HCT116 (cell line): ENCODE measurements around the gene RGL3. TPM values are rescaled to one million over a fixed set of nuclear protein-coding genes. Genes with fewer than 3 reads are reported as not detected.

ENCODE experiments used
- ATAC-seq: fragments of 200-7000 bp; cut with Tn5 transposase; 2 replicates; pipeline ENCODE4 v1.9.1; 2020; ENCODE audit warnings: mild to moderate bottlenecking, moderate library complexity
- BruUV-seq: library from RNA; stranded (reverse); fragments of 400-500 nt; replicated peaks from 2 replicates; lab custom pipeline; 2021; lab: Mats Ljungman, UMichigan
- CTCF ChIA-PET: fragments of 300-600 bp; sonication (Branson Sonifier 250); formaldehyde crosslinking; loops from one replicate; lab custom pipeline; 2021; ENCODE audit warnings: antibody characterized with exemption; lab: Charles Lee
- POLR2A ChIA-PET: fragments of 300-600, 350-600 bp; sonication (Branson Sonifier 250); formaldehyde crosslinking; loops from one replicate; lab custom pipeline; 2021; ENCODE audit warnings: antibody characterized with exemption; lab: Charles Lee
- RAD21 ChIA-PET, 2 experiments: fragments of 300-600 bp; sonication (Branson Sonifier 250); formaldehyde crosslinking; loops; one replicate each; lab custom pipeline; 2023; ENCODE audit warnings: low total read pairs in 2 of 2; ENCODE audit not compliant: uncharacterized antibody in 2 of 2, unreplicated experiment in 2 of 2, low non-redundant PET in 1 of 2; lab: Charles Lee
- DNase-seq: peaks from one replicate; pipeline ENCODE4 v3.0.0-alpha.2; 2010; ENCODE audit warnings: low read depth, low spot score
- H2AFZ ChIP-seq: fragments of 200-600 bp; shearing (Covaris generic), sonication (generic); 2 replicates; pipeline ENCODE4 v1.6.1; 2017; ENCODE audit warnings: low read depth, mixed run types, mixed read lengths, antibody characterized with exemption, low read length; ENCODE audit not compliant: poor library complexity, severe bottlenecking
- H3K27ac ChIP-seq: 2 replicates; pipeline ENCODE4 v1.5.1; 2012; ENCODE audit warnings: low read depth, low read length
- H3K27me3 ChIP-seq: fragments of 200-600 bp; sonication (generic); 2 replicates; pipeline ENCODE4 v1.6.1; 2016; ENCODE audit warnings: mixed run types, low read length, mixed read lengths; ENCODE audit not compliant: insufficient read depth
- H3K36me3 ChIP-seq, 2 experiments: fragments of 200-500 bp in 1 of 2; fragments of 200-600 bp in 1 of 2; sonication (Bioruptor generic) in 1 of 2; sonication (generic) in 1 of 2; 2 replicates each; pipeline versions ENCODE4 v1.5.1 to v1.6.1; 2014 to 2016; ENCODE audit warnings: low read length in 2 of 2, inconsistent platforms in 1 of 2, mixed read lengths in 1 of 2, mixed run types in 1 of 2; ENCODE audit not compliant: insufficient read depth in 2 of 2, control insufficient read depth in 1 of 2
- H3K4me1 ChIP-seq, 2 experiments: fragments of 200-600 bp in 1 of 2; sonication (generic) in 1 of 2; 2 replicates each; pipeline versions ENCODE4 v1.5.1 to v1.6.1; 2012 to 2017; ENCODE audit warnings: low read length in 2 of 2, inconsistent platforms in 1 of 2, mild to moderate bottlenecking in 1 of 2, mixed read lengths in 1 of 2, mixed run types in 1 of 2, moderate library complexity in 1 of 2; ENCODE audit not compliant: insufficient read depth in 2 of 2, control insufficient read depth in 1 of 2
- H3K4me2 ChIP-seq: fragments of 200-600 bp; sonication (generic); 2 replicates; pipeline ENCODE4 v1.6.1; 2017; ENCODE audit warnings: mixed run types, low read length, mixed read lengths
- H3K4me3 ChIP-seq, 2 experiments: fragments of 200-600 bp in 1 of 2; sonication (generic) in 1 of 2; replicated peaks in 1 of 2; 2 replicates each; pipeline ENCODE4 v1.5.1; 2011 to 2016; ENCODE audit warnings: low read length in 2 of 2, control low read depth in 1 of 2, low read depth in 1 of 2, mild to moderate bottlenecking in 1 of 2, mixed read lengths in 1 of 2, mixed run types in 1 of 2
- H3K79me2 ChIP-seq: fragments of 200-600 bp; sonication (generic); 2 replicates; pipeline ENCODE4 v1.6.1; 2017; ENCODE audit warnings: mild to moderate bottlenecking, mixed run types, low read length, moderate library complexity, mixed read lengths; ENCODE audit not compliant: insufficient read depth
- H3K9ac ChIP-seq: fragments of 200-600 bp; sonication (generic); 2 replicates; pipeline ENCODE4 v1.6.1; 2016; ENCODE audit warnings: low read length, mixed read lengths
- H3K9me2 ChIP-seq: fragments of 200-600 bp; sonication (generic), shearing (Covaris generic); 2 replicates; pipeline ENCODE4 v1.6.1; 2017; ENCODE audit warnings: mixed run types, mild to moderate bottlenecking, moderate library complexity; ENCODE audit not compliant: insufficient read depth
- H3K9me3 ChIP-seq, 2 experiments: fragments of 200-500 bp in 1 of 2; fragments of 200-600 bp in 1 of 2; sonication (Bioruptor generic) in 1 of 2; sonication (generic) in 1 of 2; 2 replicates each; pipeline ENCODE4 v1.6.1; 2014 to 2017; ENCODE audit warnings: low read length in 2 of 2, mixed read lengths in 2 of 2, inconsistent platforms in 1 of 2, low read depth in 1 of 2, mild to moderate bottlenecking in 1 of 2, mixed run types in 1 of 2, moderate library complexity in 1 of 2; ENCODE audit not compliant: control insufficient read depth in 1 of 2, insufficient read depth in 1 of 2
- H4K20me1 ChIP-seq: fragments of 200-600 bp; sonication (generic), shearing (Covaris generic); 2 replicates; pipeline ENCODE4 v1.6.1; 2017; ENCODE audit warnings: mixed run types, mild to moderate bottlenecking, moderate library complexity; ENCODE audit not compliant: insufficient read depth
- CBX3 ChIP-seq: IDR thresholded peaks from 2 replicates; pipeline ENCODE4 v1.6.1; 2012; ENCODE audit warnings: low read depth
- CEBPB ChIP-seq: IDR thresholded peaks from 2 replicates; pipeline ENCODE4 v1.6.1; 2012; ENCODE audit warnings: low read depth
- EGR1 ChIP-seq: IDR thresholded peaks from 2 replicates; pipeline ENCODE4 v1.6.1; 2012; ENCODE audit warnings: low read depth
- FOSL1 ChIP-seq: IDR thresholded peaks from 2 replicates; pipeline ENCODE4 v1.6.1; 2012; ENCODE audit warnings: low read depth
- JUND ChIP-seq: IDR thresholded peaks from 2 replicates; pipeline ENCODE4 v1.6.1; 2012
- POLR2AphosphoS5 ChIP-seq: IDR thresholded peaks from 2 replicates; pipeline ENCODE4 v1.6.1; 2011; ENCODE audit warnings: mild to moderate bottlenecking, low read depth, low read length, moderate library complexity
- SIN3A ChIP-seq: IDR thresholded peaks from 2 replicates; pipeline ENCODE4 v1.6.1; 2012; ENCODE audit warnings: low read depth
- SP1 ChIP-seq: IDR thresholded peaks from 2 replicates; pipeline ENCODE4 v1.6.1; 2012; ENCODE audit warnings: low read depth
- SRF ChIP-seq: IDR thresholded peaks from 2 replicates; pipeline ENCODE4 v1.6.1; 2012; ENCODE audit warnings: low read depth
- TCF7L2 ChIP-seq: IDR thresholded peaks from 2 replicates; pipeline ENCODE4 v1.7.0; 2011; ENCODE audit warnings: borderline replicate concordance, inconsistent platforms; ENCODE audit not compliant: insufficient read depth, insufficient read length; ENCODE audit errors: extremely low read depth
- intact Hi-C: fragments of 100-400 bp; cut with micrococcal nuclease; formaldehyde crosslinking; loops from 2 replicates; pipeline ENCODE4 v1.10.0; 2022
- total RNA-seq: library from RNA; stranded (reverse); gene quantifications from one replicate; pipeline ENCODE4 v1.2.1, GENCODE V29; 2021; ENCODE audit not compliant: unreplicated experiment
- TF ChIP-seq, protein P1 (sequence below): IDR thresholded peaks from 2 replicates; pipeline ENCODE4 v1.6.1; 2012; ENCODE audit warnings: low read depth
- TF ChIP-seq, protein P2 (sequence below): IDR thresholded peaks from 2 replicates; pipeline ENCODE4 v1.6.1; 2012
- TF ChIP-seq, protein P3 (sequence below): IDR thresholded peaks from 2 replicates; pipeline ENCODE4 v1.6.1; 2012

The RGL3 gene
- total RNA-seq, 1 experiment from 2014 or later: 99.2 TPM

DNA sequence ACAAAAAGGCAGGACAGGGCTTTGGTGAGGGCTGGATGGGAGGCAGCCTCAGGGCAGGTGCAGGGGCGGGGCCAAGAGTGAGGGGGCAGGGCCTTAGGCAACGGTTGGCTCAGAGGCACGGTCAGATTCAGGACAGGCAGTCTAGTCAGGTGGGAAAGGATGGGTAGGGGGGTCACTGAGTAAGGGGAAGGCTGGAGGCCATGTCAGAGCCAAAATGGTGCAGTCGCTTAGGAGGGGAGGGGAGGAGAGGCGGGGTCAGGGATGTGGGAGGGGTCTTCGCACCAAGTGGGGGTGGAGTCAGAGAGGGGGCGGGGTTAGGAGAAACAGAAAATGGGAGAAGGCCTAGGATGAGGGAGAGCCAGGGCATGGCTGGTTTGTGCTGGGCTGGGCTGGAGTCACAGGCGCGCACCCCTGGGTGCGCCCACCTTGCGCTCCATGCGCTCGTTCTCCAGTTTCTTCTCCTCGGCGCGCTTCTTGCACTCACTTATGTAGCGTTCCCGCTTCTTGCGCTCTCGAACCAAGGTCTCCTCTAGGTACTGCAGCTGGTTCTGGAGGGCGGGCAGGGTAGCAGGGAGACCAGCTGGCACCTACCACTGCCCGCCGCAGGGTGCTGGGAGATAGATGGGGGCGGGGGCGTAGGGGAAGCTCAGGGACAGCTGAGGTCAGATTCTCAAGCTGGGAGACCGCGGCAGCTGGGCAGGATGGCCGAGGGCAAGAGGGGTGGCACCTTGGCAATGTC, 6.8 kb upstream of the RGL3 start:
- no peaks in the 10 kb centered on the region for H3K79me2 ChIP-seq
- no peak for DNase-seq
- no peaks in the 10 kb centered on the region for H3K9me2 ChIP-seq
- H3K27me3 ChIP-seq: no peaks in the 10 kb centered on the region
- H4K20me1 ChIP-seq: no peaks in the 10 kb centered on the region
- H3K36me3 ChIP-seq: no peaks in the 10 kb centered on the region
- peak overlapping the region; percentile 22; the same call in 1 of the 2 replicates for H3K27ac ChIP-seq
- TF ChIP-seq SRF (no peak), CEBPB (no peak), SP1 (no peak), SIN3A (no peak), JUND (no peak), POLR2AphosphoS5 (no peak), FOSL1 (no peak), TCF7L2 (no peak), EGR1 (no peak), CBX3 (no peak)
- TF ChIP-seq, protein P1, sequence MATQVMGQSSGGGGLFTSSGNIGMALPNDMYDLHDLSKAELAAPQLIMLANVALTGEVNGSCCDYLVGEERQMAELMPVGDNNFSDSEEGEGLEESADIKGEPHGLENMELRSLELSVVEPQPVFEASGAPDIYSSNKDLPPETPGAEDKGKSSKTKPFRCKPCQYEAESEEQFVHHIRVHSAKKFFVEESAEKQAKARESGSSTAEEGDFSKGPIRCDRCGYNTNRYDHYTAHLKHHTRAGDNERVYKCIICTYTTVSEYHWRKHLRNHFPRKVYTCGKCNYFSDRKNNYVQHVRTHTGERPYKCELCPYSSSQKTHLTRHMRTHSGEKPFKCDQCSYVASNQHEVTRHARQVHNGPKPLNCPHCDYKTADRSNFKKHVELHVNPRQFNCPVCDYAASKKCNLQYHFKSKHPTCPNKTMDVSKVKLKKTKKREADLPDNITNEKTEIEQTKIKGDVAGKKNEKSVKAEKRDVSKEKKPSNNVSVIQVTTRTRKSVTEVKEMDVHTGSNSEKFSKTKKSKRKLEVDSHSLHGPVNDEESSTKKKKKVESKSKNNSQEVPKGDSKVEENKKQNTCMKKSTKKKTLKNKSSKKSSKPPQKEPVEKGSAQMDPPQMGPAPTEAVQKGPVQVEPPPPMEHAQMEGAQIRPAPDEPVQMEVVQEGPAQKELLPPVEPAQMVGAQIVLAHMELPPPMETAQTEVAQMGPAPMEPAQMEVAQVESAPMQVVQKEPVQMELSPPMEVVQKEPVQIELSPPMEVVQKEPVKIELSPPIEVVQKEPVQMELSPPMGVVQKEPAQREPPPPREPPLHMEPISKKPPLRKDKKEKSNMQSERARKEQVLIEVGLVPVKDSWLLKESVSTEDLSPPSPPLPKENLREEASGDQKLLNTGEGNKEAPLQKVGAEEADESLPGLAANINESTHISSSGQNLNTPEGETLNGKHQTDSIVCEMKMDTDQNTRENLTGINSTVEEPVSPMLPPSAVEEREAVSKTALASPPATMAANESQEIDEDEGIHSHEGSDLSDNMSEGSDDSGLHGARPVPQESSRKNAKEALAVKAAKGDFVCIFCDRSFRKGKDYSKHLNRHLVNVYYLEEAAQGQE: no peak
- TF ChIP-seq, protein P2, sequence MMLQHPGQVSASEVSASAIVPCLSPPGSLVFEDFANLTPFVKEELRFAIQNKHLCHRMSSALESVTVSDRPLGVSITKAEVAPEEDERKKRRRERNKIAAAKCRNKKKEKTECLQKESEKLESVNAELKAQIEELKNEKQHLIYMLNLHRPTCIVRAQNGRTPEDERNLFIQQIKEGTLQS: no peak
- TF ChIP-seq, protein P3, sequence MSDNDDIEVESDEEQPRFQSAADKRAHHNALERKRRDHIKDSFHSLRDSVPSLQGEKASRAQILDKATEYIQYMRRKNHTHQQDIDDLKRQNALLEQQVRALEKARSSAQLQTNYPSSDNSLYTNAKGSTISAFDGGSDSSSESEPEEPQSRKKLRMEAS: no peak
- TF ChIP-seq, all 23 proteins: peak for 0
- H3K9me3 ChIP-seq: no peaks in the 10 kb centered on the region
- no peak overlapping the region for H3K4me3 ChIP-seq
- H2AFZ ChIP-seq: no peak overlapping the region
- peak; percentile 58 for ATAC-seq
- intact Hi-C loops: no loop called here
- CTCF ChIA-PET: interaction anchor here (0.7 kb wide), 1 partner anchor 9 kb away, joined by 3 read pairs; the partner anchor contains the start of genes ODAD3 and PRKCSH
- RAD21 ChIA-PET: no interaction called here
- H3K4me1 ChIP-seq: peaks cover 0 to 4% of the 10 kb centered on the region in 2 experiments; a peak in 2 of 4 replicates
- BruUV-seq: no TSS peak
- no peak overlapping the region for H3K9ac ChIP-seq
- POLR2A ChIA-PET: no interaction called here
- no peak overlapping the region for H3K4me2 ChIP-seq
